Measurements from ENCODE around the gene MICAL1.

Gene MICAL1

DNA sequence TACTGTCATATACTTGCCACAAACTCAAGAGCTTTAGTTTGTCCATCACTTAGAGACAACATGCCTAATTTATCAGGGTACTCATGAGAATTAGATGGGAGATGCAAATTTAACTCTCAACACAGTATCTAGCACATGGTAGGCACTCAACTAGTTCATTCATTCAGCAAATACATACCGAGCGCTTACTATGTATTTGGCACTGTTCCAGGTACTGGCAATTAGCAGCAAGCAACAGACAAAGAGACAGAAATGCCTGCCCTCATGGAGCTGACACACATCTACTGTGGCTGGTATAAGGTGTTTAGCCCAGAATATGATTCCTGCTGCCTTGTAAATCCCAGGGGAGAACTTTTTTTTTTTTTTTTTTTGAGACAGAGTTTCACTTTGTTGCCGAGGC is 4.8 kb downstream of the MICAL1 start:
- Histone ChIP-seq H3K27me3 (no peaks in the 10 kb centered on the region), H3K4me3 (no peak overlapping the region), H3K27ac (no peak overlapping the region), H3K4me1 (peaks cover 0 to 18% (median 18%) of the 10 kb centered on the region in 4 donors), H3K9me3 (no peaks in the 10 kb centered on the region), H3K36me3 (peaks cover 14 to 60% (median 47%) of the 10 kb centered on the region in 3 donors)
- TF ChIP-seq, protein P1, sequence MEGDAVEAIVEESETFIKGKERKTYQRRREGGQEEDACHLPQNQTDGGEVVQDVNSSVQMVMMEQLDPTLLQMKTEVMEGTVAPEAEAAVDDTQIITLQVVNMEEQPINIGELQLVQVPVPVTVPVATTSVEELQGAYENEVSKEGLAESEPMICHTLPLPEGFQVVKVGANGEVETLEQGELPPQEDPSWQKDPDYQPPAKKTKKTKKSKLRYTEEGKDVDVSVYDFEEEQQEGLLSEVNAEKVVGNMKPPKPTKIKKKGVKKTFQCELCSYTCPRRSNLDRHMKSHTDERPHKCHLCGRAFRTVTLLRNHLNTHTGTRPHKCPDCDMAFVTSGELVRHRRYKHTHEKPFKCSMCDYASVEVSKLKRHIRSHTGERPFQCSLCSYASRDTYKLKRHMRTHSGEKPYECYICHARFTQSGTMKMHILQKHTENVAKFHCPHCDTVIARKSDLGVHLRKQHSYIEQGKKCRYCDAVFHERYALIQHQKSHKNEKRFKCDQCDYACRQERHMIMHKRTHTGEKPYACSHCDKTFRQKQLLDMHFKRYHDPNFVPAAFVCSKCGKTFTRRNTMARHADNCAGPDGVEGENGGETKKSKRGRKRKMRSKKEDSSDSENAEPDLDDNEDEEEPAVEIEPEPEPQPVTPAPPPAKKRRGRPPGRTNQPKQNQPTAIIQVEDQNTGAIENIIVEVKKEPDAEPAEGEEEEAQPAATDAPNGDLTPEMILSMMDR (IDR thresholded peaks at IDR 0.05): no peak
- no peak for DNase-seq
- intact Hi-C loops (cut with DNase I; ENCODE audit: low total_unique reads): no loop called here

DNA sequence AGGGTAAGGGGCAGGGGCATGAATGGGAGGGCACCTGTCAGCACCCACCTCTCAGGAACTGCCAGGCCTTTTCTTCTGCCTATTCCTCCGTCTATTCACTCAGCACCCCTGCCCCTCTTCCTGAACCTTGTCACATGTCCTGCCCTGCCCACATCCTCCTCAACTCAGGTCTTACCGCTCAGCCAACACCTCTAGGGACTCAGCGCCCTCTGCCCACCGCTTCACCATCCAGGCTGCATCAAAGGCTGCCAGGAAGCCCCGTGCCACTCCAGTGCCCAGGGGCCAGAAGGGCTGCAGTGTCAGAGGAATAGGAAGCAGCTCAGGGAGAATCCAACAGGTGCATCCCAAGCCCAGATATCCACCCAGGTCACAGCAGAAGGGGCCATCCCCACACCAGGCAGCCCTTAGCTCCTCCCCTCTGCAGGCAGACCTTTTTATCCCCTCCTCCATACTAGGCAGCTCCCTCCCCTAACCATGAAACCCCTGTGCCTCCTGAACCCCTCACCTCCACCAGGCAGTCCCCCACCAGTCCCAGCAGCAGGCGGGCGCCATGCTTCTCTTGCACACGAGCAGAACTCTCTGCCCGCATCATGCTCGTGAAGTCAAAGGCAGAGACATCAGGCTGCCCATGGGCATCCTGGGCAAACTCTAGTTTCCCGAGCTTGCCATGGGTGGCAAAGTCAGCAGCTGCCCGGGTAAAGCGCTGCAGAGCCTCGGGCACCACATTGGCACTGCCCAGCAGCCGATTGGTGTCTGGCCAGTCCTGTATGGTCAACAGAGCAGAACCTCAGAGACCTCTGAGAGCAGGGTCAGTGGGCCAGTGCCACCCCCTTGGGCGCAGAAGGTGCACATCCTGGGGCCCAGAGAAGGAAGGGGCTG is 5.5 kb downstream of the MICAL1 start:
- Histone ChIP-seq H3K4me3 (no peak overlapping the region), H3K4me1 (peaks cover 0 to 18% (median 17%) of the 10 kb centered on the region in 4 donors), H3K27me3 (no peaks in the 10 kb centered on the region), H3K36me3 (peaks cover 21 to 68% (median 55%) of the 10 kb centered on the region in 3 donors), H3K9me3 (no peaks in the 10 kb centered on the region), H3K27ac (no peak overlapping the region)
- intact Hi-C loops (cut with DNase I; ENCODE audit: low total_unique reads): no loop called here
- no peak for DNase-seq
- TF ChIP-seq, protein P1 (IDR thresholded peaks at IDR 0.05): no peak

DNA sequence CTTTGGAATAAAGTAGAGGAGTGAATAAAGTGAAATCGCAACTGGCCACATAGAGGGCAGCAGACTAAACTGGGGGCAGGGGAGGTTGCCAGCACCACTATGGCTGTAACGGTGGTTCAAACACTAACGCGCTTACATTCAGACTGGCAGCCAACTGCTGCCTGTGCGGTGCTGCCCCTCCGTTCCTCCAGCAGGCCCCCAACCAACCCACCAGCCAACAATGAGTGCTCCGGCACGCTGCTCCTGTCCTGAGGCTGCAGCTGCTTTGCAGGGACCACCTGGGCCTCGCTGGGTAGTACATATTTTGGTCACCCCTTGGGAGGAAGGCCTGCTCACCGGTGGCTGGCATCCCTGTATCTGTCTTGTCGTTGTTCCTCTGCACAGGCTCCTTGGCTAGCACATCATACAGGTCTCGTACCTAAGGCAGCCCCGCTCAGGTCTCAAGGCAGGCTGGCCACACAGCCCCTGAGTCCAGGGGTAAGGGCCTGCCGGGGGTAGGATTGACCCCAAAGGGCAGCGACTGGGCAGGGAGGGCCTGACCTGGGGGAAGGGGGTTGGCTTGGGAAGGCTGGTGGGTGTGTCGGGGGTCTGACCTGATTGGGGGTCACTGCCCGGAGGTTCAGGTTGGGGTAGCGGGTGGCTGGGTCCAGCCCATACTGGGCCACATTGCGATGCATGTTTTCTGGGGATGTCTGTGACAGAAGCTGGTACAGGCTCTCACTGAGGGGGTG is 6.3 kb downstream of the MICAL1 start:
- H3K9me3 ChIP-seq: no peaks in the 10 kb centered on the region
- TF ChIP-seq, protein P1 (IDR thresholded peaks at IDR 0.05): no peak
- no peak overlapping the region for H3K27ac ChIP-seq
- no peak overlapping the region for H3K4me3 ChIP-seq
- peaks cover 25 to 76% (median 63%) of the 10 kb centered on the region in 3 donors for H3K36me3 ChIP-seq
- intact Hi-C loops (cut with DNase I; ENCODE audit: low total_unique reads): no loop called here
- peaks cover 0 to 14% (median 11%) of the 10 kb centered on the region in 4 donors for H3K4me1 ChIP-seq
- no peaks in the 10 kb centered on the region for H3K27me3 ChIP-seq
- no peak for DNase-seq

DNA sequence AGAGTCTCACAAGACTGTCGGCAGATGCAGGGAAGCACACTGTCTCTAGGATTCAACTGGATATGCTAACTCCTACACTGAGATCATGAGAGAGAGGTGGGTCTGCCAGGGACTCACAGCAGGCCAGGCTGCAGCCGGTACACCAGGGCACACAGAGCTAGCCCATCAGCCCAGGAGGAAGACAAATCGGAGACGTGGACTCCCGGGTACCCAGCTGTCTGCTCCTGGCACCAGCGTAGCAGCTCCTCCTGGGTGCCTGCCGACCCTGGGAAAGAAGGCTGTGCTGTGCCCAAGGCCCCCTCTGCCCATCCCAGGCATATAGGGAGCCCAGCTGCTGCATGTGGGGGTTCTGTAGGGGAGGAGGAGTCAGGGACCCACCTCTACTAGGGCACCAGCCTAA is 7.0 kb downstream of the MICAL1 start:
- Histone ChIP-seq H3K4me1 (peaks cover 0 to 8% (median 5%) of the 10 kb centered on the region in 4 donors), H3K4me3 (no peak overlapping the region), H3K27ac (no peak overlapping the region), H3K27me3 (no peaks in the 10 kb centered on the region), H3K36me3 (peaks cover 25 to 82% (median 69%) of the 10 kb centered on the region in 3 donors), H3K9me3 (no peaks in the 10 kb centered on the region)
- intact Hi-C loops (cut with DNase I; ENCODE audit: low total_unique reads): no loop called here
- TF ChIP-seq, protein P1 (IDR thresholded peaks at IDR 0.05): no peak
- DNase-seq: no peak

DNA sequence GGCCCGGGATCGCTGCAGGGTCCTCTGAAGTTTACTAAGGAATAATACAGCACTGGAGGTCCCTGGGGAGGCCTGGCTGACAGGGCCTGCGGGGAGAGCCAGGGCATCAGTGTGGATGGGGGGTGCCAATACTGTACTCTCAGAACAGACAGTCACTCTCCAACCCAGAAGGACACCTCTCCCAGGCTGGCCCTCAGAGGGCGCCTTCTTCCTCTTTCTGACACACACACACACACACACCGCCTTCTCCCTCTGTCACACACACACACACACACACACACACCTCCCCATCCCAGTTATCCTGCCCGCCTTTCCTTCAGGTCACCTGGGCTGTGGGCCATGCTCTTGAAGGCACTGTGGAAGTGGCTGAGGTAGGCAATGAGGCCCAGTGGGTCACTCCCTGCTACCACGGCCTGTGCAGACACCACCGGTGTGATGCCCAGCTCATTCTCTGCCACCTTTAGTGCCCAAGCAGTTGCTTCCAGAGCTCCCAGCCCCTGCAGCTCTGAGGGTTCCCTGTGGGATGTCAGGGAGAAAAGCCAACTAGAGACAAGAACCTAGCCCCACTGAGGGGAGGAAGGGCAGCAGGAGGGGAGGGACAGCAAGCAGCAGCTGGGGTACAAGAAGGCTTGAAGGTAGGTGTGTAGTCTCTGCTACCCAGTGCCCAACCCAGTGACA is 7.6 kb downstream of the MICAL1 start:
- H3K4me3 ChIP-seq: no peak overlapping the region
- H3K27ac ChIP-seq: no peak overlapping the region
- no peaks in the 10 kb centered on the region for H3K27me3 ChIP-seq
- TF ChIP-seq, protein P1 (IDR thresholded peaks at IDR 0.05): no peak
- H3K9me3 ChIP-seq: no peaks in the 10 kb centered on the region
- H3K4me1 ChIP-seq: peaks cover 0 to 4% (median 2%) of the 10 kb centered on the region in 4 donors
- intact Hi-C loops (cut with DNase I; ENCODE audit: low total_unique reads): no loop called here
- no peak for DNase-seq
- H3K36me3 ChIP-seq: peaks cover 25 to 88% (median 73%) of the 10 kb centered on the region in 3 donors

Measured in tibial artery (tissue), 4 donors.